ENCODE results near the gene ZNF484. TPM values are rescaled to one million over a fixed set of nuclear protein-coding genes. Genes with fewer than 3 reads are reported as not detected.
"Not testable (repeated sequence)": the region's sequence is repeated elsewhere in the genome, so short reads cannot be mapped to it uniquely, and the experiment has no call there.

Gene ZNF484
- total RNA-seq, 4 donors from 2014 or later, result 5.3 to 10.3 (median 6.1) TPM

DNA sequence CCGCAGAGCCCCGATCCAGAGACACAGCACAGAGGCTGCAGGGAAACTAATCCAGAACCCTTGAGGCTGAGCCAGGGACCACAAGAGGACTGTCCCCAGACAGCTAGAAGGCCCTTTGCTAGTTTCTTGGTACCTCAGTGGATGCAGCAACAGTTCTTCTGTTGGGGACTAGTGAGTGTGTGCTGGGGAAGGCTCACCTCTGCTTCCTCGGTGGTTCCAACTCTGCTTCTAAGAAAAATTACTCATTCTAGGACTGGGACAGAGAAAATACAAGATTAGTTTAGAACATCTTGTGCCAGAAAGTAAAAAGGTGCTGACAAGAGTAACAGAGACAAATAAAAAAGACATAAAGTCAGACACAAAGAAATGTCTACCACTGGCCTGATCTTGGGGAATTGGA, 19.5 kb upstream of the ZNF484 start:
- Histone ChIP-seq H3K4me3 (no peak overlapping the region), H3K27ac (no peak overlapping the region), H3K27me3 (no peaks in the 10 kb centered on the region), H3K36me3 (no peaks in the 10 kb centered on the region), H3K9me3 (no peaks in the 10 kb centered on the region), H3K4me1 (no peaks in the 10 kb centered on the region)
- TF ChIP-seq POLR2AphosphoS5 (IDR thresholded peaks at IDR 0.05), result no peak
- WGBS, result 81% methylated on average over 1 of the region's 3 CpGs
- DNase-seq (ENCODE audit: low spot score in 2 of 2), result no peak

DNA sequence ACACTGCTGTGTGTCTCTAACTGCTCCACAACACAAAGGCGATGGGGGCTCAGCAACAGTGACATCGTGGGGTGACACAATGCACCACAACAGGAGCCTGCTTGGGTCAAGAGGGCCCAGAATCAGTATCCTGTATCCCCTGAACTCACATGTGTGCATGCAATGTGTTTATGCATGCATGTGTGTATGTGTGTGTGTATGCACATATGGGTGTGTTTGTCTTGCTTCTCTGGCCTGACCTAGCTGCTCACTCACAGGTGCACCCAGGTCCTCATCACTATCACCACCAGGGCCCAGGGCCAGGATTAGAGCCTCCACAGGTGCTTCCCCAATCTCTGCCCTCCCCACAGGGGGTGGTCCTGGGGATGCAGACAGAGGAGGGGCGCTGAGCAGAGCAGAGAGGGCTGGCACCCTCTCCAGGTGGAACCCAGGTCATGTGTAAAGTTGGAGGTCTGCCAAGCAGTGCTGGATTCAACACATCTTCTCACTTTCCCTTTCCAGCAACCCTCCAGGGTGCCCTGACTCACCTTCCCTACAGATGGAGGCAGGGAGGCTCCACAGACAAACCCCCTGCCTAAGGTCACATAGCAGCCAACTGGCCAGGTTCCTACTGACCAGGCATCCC, 18.1 kb upstream of the ZNF484 start:
- Histone ChIP-seq H3K36me3 (no peaks in the 10 kb centered on the region), H3K27ac (no peak overlapping the region), H3K4me1 (no peaks in the 10 kb centered on the region), H3K4me3 (no peak overlapping the region), H3K9me3 (no peaks in the 10 kb centered on the region), H3K27me3 (no peaks in the 10 kb centered on the region)
- no peak for DNase-seq (ENCODE audit: low spot score in 2 of 2)
- TF ChIP-seq, protein P1, sequence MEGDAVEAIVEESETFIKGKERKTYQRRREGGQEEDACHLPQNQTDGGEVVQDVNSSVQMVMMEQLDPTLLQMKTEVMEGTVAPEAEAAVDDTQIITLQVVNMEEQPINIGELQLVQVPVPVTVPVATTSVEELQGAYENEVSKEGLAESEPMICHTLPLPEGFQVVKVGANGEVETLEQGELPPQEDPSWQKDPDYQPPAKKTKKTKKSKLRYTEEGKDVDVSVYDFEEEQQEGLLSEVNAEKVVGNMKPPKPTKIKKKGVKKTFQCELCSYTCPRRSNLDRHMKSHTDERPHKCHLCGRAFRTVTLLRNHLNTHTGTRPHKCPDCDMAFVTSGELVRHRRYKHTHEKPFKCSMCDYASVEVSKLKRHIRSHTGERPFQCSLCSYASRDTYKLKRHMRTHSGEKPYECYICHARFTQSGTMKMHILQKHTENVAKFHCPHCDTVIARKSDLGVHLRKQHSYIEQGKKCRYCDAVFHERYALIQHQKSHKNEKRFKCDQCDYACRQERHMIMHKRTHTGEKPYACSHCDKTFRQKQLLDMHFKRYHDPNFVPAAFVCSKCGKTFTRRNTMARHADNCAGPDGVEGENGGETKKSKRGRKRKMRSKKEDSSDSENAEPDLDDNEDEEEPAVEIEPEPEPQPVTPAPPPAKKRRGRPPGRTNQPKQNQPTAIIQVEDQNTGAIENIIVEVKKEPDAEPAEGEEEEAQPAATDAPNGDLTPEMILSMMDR (IDR thresholded peaks at IDR 0.05), result no peak
- TF ChIP-seq EP300 (IDR thresholded peaks at IDR 0.05) (no peak), POLR2AphosphoS5 (IDR thresholded peaks at IDR 0.05) (no peak), POLR2A (IDR thresholded peaks at IDR 0.05) (no peak)
- 83% methylated on average over 2 of the region's 3 CpGs for WGBS

DNA sequence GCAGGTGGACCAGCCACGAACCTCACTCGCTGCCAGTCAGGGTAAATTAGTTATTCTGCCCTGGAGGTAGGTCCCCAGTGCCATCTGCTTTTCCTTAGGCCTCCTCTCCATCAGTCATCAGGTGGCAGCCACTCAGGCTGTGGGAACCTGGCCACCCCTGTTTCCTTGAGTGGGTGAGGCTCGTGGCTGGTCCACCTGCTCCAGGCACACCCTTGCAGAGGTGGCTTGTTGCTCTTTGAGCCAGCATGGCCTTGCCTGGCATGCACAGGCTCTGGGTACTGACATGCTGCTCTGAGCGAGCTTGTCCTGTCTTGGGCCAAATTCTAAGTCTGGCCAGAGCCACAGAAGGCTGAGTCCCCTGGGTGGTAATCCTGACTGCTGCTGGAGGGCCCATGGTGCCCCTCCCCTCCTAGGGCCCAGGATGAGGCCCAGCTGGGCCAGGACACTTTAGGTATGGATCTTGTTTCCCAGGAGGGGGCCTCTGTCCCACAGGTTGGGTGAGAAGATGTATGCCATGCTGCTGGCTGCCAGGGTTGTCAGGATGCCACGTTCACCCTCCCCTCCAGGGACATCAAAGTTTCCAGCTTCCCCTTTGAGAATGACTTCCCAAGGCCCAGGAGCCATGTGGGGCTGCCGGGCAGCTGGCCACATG, 17.0 kb upstream of the ZNF484 start:
- no peak for DNase-seq (ENCODE audit: low spot score in 2 of 2)
- H3K9me3 ChIP-seq, result no peaks in the 10 kb centered on the region
- H3K36me3 ChIP-seq, result no peaks in the 10 kb centered on the region
- H3K27me3 ChIP-seq, result no peaks in the 10 kb centered on the region
- H3K4me3 ChIP-seq, result no peak overlapping the region
- TF ChIP-seq POLR2AphosphoS5 (IDR thresholded peaks at IDR 0.05) (no peak), POLR2A (IDR thresholded peaks at IDR 0.05) (no peak), EP300 (IDR thresholded peaks at IDR 0.05) (no peak)
- TF ChIP-seq, protein P1 (IDR thresholded peaks at IDR 0.05), result no peak
- H3K4me1 ChIP-seq, result no peaks in the 10 kb centered on the region
- no peak overlapping the region for H3K27ac ChIP-seq
- 88% methylated on average over 3 of the region's 6 CpGs for WGBS

DNA sequence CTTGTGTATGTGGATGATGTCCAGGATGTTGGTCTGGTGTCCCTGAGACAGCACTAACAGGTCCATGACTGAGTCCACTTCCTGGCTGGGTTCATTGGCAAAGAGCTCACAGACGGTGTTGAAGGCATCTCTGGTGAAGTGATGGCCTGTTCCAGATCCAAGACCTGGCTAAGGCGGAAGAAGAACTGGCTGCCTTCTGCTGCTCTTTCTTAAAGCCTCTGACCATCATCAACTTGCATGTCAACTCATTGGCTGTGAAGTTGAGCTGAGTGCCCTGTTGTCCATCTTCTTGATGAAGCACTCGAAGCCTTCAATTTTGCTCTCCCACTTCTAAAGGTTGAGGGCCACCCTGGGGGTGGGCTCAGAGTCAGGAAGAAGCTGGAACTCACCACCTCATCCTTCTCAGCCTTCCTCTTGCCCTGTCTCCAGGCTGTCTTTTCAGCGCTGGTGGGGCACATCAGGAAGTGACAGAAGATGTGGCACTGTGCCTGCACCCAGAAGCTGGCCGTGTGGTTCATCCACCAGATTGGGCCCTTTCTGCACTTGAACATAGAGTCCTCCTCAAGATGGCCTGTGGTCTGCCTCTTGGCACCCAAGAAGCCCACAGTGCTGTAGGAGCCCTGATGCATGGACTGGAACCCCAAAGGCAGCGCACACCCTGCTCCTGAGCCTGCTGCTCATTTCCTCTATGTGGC, 16.2 kb upstream of the ZNF484 start:
- WGBS, result 97% methylated on average over 3 of the region's 6 CpGs
- H3K9me3 ChIP-seq; H3K27me3 ChIP-seq; H3K36me3 ChIP-seq; H3K4me1 ChIP-seq; H3K4me3 ChIP-seq; DNase-seq (ENCODE audit: low spot score in 2 of 2); H3K27ac ChIP-seq: not testable (repeated sequence)

DNA sequence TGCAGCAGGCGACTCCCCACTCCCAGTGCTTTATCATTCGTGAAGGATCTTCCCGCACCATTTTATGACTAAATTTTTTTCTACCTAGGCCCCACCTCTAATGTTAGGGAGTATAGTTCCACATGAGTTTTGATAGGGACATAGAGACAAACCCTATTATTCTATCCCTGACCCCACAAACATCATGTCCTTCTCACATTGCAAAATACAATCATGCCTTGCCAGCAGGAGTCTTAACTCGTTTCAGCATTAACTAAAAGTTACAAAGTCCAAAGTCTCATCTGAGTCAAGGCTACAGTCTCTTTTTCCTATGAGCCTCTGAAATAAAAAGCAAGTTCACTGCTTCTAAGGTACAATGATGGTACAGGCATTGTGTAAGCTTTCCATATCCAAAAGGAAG, 14.4 kb upstream of the ZNF484 start:
- not testable (repeated sequence) for H3K9me3 ChIP-seq; H3K27ac ChIP-seq; H3K36me3 ChIP-seq; H3K4me1 ChIP-seq; H3K27me3 ChIP-seq; DNase-seq (ENCODE audit: low spot score in 2 of 2); H3K4me3 ChIP-seq
- WGBS, result 77% methylated on average over 4 of the region's 4 CpGs

DNA sequence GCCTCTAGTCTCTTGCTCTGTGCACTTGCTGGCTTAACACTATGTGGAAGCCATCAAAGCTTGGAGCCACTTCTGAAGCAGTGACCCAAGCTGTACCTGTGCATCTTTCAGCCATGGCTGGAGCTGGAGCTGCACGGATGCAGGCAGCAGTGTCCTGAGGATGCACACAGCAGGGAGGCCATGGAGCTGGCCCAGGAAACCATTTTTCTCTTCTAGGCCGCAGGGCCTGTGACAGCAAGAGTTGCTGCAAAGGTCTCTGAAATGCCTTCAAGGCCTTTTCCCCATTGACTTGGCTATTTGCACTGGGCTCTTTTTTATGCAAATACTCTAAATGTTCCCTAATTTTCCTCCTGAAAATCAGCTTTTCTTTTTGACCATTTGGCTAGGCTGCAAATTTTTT, 12.9 kb upstream of the ZNF484 start:
- H3K27me3 ChIP-seq, result peaks cover 3% of the 10 kb centered on the region
- no peaks in the 10 kb centered on the region for H3K9me3 ChIP-seq
- no peak for DNase-seq (ENCODE audit: low spot score in 2 of 2)
- TF ChIP-seq, protein P1 (IDR thresholded peaks at IDR 0.05), result no peak
- TF ChIP-seq POLR2A (IDR thresholded peaks at IDR 0.05) (no peak), POLR2AphosphoS5 (IDR thresholded peaks at IDR 0.05) (no peak), EP300 (IDR thresholded peaks at IDR 0.05) (no peak)
- no peaks in the 10 kb centered on the region for H3K36me3 ChIP-seq
- no peaks in the 10 kb centered on the region for H3K4me1 ChIP-seq
- H3K27ac ChIP-seq, result no peak overlapping the region
- H3K4me3 ChIP-seq, result no peak overlapping the region
- WGBS, result 77% methylated on average over 2 of the region's 2 CpGs
